D341Med (cell line): ENCODE results near the gene OSTC.

ENCODE experiments used
- DNase-seq: peaks from one replicate; pipeline ENCODE4 v3.0.0; 2012; ENCODE audit warnings: low spot score

The OSTC gene

GRCh38 chr4:108717386-108717785 lies 67.0 kb downstream of the OSTC start:
- no peak for DNase-seq
